Gastroesophageal sphincter (tissue), 3 donors: Measurements from ENCODE around the gene LRRC74A.

Experiments used
- CTCF ChIP-seq, 4 experiments: fragments of 200-600 bp in 2 of 4; fragments of 450-650 bp in 2 of 4; sonication (generic) in 1 of 4; IDR thresholded peaks; one replicate each; pipeline ENCODE4 v1.5.1; 2017 to 2019; ENCODE audit warnings: antibody characterized with exemption in 4 of 4, mild to moderate bottlenecking in 2 of 4, moderate library complexity in 2 of 4
- EP300 ChIP-seq: sonication (generic); formaldehyde crosslinking; IDR thresholded peaks from one replicate; pipeline ENCODE4 v1.6.1; 2017; ENCODE audit warnings: antibody characterized with exemption, mild to moderate bottlenecking
- POLR2A ChIP-seq, 2 donors: fragments of 450-650 bp; IDR thresholded peaks; one replicate each; pipeline ENCODE4 v1.6.1; 2017; ENCODE audit warnings: antibody characterized with exemption in 2 of 2, mild to moderate bottlenecking in 2 of 2, moderate library complexity in 1 of 2
- POLR2AphosphoS5 ChIP-seq: sonication (generic); formaldehyde crosslinking; IDR thresholded peaks from one replicate; pipeline ENCODE4 v1.6.1; 2017; ENCODE audit warnings: antibody characterized with exemption

- TF ChIP-seq CTCF (IDR thresholded peaks at IDR 0.05), result no peak
- no peak for TF ChIP-seq POLR2A (IDR thresholded peaks at IDR 0.05)
- no peak for TF ChIP-seq EP300
- no peak for TF ChIP-seq POLR2AphosphoS5
Observed at GRCh38 chr14:76820700-76821099, 5.5 kb upstream of the LRRC74A start.
